AG09309 (cell line): Measurements from ENCODE around the gene RADIL.
"Not testable (repeated sequence)": the region's sequence is repeated elsewhere in the genome, so short reads cannot be mapped to it uniquely, and the experiment has no call there.

Source experiments
- DNase-seq: peaks from one replicate; pipeline ENCODE4 v3.0.0-alpha.2; 2010; ENCODE audit warnings: low read depth
- H3K4me3 ChIP-seq: 2 replicates; pipeline ENCODE4 v1.5.1; 2011; ENCODE audit warnings: mild to moderate bottlenecking, low read depth, low read length, moderate library complexity; ENCODE audit not compliant: control insufficient read depth
- TF ChIP-seq, protein P1 (sequence below): IDR thresholded peaks from 2 replicates; pipeline ENCODE4 v1.5.1; 2011; ENCODE audit warnings: mild to moderate bottlenecking, low read depth, low read length, inconsistent platforms; ENCODE audit not compliant: insufficient read depth, control insufficient read depth; ENCODE audit errors: missing control alignments

The RADIL gene

DNA sequence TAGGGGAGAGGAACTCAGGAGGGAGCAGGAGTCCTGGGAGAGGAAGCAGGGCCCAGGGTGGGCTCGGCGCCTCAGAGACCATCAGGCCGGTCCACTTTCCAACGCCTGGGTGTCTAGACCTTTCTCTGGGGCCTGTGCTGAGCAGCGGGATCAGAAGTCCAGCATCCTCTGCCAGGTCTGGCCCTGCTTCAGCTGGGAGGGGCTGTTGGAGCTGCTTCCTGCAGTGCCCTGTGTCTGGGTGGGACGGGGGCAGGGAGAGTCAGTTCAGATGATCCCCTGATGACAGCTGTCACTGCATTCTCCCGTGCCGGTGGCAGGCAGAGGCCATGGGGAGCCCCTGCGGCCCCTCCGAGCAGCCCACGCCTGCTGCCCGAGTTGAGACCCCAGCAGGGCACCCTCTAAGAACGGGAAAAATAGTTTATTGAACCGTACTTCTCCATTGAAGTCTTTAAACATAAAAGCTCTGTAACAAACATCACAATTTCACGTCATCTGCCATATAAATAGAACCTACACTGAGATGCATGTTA lies 84.7 kb downstream of the RADIL start:
- DNase-seq = no peak
- H3K4me3 ChIP-seq = no peak overlapping the region
- TF ChIP-seq, protein P1, sequence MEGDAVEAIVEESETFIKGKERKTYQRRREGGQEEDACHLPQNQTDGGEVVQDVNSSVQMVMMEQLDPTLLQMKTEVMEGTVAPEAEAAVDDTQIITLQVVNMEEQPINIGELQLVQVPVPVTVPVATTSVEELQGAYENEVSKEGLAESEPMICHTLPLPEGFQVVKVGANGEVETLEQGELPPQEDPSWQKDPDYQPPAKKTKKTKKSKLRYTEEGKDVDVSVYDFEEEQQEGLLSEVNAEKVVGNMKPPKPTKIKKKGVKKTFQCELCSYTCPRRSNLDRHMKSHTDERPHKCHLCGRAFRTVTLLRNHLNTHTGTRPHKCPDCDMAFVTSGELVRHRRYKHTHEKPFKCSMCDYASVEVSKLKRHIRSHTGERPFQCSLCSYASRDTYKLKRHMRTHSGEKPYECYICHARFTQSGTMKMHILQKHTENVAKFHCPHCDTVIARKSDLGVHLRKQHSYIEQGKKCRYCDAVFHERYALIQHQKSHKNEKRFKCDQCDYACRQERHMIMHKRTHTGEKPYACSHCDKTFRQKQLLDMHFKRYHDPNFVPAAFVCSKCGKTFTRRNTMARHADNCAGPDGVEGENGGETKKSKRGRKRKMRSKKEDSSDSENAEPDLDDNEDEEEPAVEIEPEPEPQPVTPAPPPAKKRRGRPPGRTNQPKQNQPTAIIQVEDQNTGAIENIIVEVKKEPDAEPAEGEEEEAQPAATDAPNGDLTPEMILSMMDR = no peak

DNA sequence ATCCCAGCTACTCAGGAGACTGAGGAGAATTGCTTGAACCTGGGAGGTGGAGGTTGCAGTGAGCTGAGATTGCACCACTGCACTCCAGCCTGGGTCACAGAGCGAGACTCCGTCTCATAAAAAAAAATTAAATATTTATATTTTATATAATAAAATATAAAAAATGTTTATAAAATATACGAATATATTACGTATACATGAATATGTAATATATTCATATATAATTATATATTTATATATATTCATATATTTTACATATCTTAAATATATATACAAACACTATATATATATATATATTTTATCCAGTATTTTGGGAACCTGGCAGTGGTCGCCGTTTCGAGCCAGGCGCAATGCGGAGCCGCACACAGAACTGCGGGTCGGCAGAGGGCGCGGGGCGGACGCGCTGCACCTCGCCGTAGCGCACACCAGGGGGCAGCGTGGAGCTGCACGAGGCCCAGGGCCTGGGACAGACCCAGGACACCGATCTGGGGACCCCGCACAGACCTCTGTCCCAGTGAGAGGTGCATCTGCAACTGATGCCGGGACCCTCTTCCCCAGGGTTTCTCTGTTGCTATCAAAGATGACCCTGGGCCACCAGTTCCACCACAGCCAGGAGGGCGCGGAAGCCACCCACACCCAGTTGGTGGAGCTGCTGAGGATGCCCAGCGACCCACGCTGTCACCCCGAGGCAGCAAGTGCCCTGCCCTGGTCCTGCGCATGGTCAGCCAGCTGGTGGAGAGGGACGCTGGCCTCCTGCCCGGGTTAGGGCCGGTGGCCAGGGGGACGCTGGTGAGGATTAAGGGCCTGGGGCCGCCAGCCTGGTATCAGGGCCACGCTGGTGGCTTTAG lies 85.4 kb downstream of the RADIL start:
- no peak for DNase-seq
- TF ChIP-seq, protein P1 = peak; percentile 89
- H3K4me3 ChIP-seq = no peak overlapping the region

DNA sequence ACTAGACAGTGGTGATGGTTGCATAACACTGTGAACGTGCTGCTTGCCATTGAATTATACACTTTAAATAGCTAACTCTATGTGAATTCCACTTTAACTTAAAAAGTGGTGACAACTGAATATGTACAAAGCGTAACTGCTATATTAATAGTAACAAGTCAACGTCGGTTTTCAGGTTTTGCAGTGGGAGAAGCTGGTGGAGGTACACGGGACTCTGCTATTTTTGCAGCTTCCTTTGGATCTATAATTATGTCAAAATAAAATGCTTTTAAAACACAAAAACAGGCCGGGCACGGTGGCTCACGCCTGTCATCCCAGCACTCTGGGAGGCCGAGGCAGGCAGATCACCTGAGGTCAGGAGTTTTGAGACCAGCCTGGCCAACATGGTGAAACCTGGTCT lies 87.1 kb downstream of the RADIL start:
- TF ChIP-seq, protein P1 = no peak
- no peak for DNase-seq
- H3K4me3 ChIP-seq = no peak overlapping the region

DNA sequence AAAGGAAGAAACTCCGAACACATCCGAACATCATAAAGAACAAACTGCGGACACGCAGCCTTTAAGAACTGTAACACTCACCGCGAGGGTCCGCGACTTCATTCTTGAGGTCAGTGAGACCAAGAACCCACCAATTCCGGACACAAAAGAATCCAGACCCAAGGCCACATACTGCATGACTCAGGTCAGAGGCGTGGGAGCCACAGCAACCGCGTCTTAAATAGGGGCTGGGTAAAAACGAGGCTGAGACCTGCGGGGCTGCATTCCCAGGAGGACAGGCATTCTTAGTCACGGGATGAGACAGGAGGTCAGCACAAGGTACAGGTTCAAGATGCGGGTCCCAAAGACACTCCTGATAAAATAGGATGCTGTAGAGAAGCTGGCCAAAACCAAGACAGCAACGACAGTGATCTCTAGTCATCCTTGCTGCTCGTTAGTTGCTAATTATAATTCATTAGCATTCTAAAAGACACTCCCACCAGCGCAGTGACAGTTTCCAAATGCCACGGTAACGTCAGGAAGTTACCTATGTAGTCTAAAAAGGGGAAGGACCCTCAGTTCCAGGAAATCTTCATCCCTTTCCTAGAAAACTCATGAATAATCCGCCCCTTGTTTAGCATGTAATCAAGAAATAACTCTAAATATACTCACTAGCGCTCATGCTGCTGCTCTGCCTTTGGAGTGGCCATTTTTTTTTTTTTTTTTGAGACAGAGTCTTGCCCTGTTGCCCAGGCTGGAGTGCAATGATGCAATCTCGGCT lies 88.7 kb downstream of the RADIL start:
- TF ChIP-seq, protein P1 = no peak
- H3K4me3 ChIP-seq = no peak overlapping the region
- DNase-seq = no peak

DNA sequence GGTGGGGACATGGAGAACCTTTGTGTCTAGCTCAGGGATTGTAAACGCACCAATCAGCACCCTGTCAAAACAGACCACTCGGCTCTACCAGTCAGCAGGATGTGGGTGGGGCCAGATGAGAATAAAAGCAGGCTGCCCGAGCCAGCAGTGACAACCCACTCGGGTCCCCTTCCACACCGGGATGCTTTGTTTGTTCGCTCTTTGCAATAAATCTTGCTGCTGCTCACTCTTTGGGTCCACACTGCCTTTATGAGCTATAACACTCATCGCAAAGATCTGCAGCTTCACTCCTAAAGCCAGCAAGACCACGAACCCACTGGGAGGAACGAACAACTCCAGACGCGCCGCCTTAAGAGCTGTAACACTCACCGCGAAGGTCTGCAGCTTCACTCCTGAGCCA lies 89.3 kb downstream of the RADIL start:
- H3K4me3 ChIP-seq, DNase-seq: not testable (repeated sequence)

DNA sequence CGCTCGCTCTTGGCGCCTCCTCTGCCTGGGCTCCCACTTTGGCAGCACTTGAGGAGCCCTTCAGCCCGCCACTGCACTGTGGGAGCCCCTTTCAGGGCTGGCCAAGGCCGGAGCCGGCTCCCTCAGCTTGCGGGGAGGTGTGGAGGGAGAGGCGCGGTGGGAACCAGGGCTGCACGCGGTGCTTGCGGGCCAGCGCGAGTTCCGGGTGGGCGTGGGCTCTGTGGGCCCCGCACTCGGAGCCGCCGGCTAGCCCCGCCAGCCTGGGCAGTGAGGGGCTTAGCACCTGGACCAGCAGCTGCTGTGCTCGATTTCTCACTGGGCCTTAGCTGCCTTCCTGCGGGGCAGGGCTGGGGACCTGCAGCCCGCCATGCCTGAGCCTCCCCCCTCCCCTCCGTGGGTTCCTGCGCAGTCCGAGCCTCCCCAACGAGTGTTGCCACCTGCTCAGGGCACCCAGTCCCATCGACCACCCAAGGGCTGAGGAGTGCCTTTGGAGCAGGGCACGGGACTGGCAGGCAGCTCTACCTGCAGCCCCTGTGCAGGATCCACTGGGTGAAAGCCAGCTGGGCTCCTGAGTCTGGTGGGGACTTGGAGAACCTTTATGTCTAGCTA lies 90.0 kb downstream of the RADIL start:
- not testable (repeated sequence) for DNase-seq, H3K4me3 ChIP-seq

DNA sequence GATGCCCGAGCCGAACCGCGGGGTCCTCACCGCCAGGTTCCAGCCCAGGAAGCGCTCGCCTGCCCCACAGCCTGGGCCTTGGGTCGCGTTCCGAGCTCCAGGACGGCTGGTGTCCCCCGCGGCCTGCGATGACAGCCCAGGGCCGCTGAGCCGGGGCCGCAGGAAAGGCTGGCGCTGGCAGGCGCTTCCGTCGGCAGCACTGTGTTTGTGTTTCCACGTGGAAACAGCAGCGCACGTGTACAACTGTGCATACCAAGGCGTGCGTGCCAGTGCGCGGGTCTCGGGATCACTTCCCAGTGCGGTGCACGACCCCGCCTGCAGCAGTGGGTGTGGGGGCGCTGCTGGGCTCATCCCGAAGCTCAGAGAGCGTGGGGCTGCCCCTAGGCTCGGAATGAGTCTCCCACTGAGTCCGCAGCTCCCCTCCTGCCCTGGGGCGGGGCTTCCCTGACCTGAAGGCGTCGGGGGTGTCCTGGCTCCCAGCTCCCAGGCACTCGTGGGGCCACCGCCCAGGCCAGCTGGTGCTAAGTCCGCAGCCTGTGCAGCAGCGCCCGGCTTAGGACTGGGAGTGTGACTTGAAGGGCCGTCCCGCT lies 90.9 kb downstream of the RADIL start:
- TF ChIP-seq, protein P1 = no peak
- DNase-seq = no peak
- H3K4me3 ChIP-seq = no peak overlapping the region
